GM18870 (cell line): ENCODE measurements around the gene CRYGD.

ENCODE experiments used
- ATAC-seq: cut with Tn5 transposase; IDR thresholded peaks from one replicate; pipeline ENCODE4 v1.9.1; 2021; ENCODE audit warnings: moderate library complexity; ENCODE audit not compliant: unreplicated experiment

Gene CRYGD

GRCh38 chr2:208090420-208090819 is 33.9 kb downstream of the CRYGD start:
- ATAC-seq = no peak

DNA sequence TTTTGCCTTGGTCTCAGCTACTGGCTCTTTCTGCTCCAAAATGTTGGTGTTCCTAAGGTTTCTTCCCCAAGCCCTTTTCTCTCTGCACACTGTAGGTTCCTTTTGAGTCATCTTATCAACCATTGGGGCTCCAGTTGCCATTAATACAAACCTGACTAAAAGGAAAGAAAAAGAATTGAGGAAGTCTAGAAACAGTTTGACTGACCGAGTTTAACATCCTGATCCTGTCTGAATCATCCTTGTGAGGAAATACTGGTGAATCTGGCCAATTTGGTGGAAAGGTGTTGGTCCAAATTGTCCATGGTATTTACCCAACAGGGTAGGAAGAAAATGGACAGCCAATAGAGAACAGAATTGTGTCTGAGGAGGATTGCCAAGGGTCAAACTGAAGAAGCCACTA is 38.3 kb downstream of the CRYGD start:
- no peak for ATAC-seq

DNA sequence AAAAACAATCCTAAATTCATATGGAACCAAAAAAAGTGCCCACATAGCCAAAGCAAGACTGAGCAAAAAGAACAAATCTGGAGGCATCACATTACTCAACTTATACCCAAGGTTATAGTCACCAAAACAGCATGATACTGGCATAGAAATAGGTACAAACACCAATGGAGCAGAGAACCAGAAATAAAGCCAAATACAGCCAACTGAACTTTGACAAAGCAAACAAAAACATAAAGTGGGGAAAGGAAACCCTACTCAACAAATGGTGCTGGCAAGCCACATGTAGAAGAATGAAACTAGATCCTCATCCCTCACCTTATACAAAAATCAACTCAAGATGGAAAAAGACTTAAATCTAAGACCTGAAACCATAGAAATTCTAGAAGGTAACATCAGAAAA is 40.5 kb downstream of the CRYGD start:
- no peak for ATAC-seq

GRCh38 chr2:208077276-208077675 is 47.0 kb downstream of the CRYGD start:
- ATAC-seq = no peak

GRCh38 chr2:208074610-208075356 is 49.5 kb downstream of the CRYGD start:
- ATAC-seq = no peak

- ATAC-seq = peak; percentile 76
Measured at GRCh38 chr2:208072250-208072892, 52.0 kb downstream of the CRYGD start.
